Liver (tissue), 3 donors: ENCODE data around the gene AKAP13.

Experiments
- CTCF ChIP-seq: fragments of 150-350 bp; IDR thresholded peaks from 2 replicates; pipeline ENCODE4 v1.5.1; 2017; ENCODE audit warnings: improper control_type of control experiment, low read depth, low read length; ENCODE audit not compliant: missing input control
- EGR1 ChIP-seq, 2 donors: IDR thresholded peaks; 2 replicates each; pipeline ENCODE4 v1.6.1; 2016 to 2018; ENCODE audit warnings: antibody characterized with exemption in 2 of 2, low read depth in 2 of 2
- FOXA2 ChIP-seq: IDR thresholded peaks from 2 replicates; pipeline ENCODE4 v1.6.1; 2016; ENCODE audit warnings: antibody characterized with exemption
- GABPA ChIP-seq, 2 donors: IDR thresholded peaks in 1 of 2; conservative IDR thresholded peaks in 1 of 2; 2 replicates each; pipeline ENCODE4 v1.6.1; 2016; ENCODE audit warnings: antibody characterized with exemption in 2 of 2, mild to moderate bottlenecking in 1 of 2, moderate library complexity in 1 of 2
- HNF4A ChIP-seq, 2 donors: conservative IDR thresholded peaks; 2 replicates each; pipeline ENCODE4 v1.6.1; 2016; ENCODE audit warnings: antibody characterized with exemption in 2 of 2, mild to moderate bottlenecking in 2 of 2
- JUND ChIP-seq, 2 donors: IDR thresholded peaks; 2 replicates each; pipeline ENCODE4 v1.6.1; 2016; ENCODE audit warnings: antibody characterized with exemption in 2 of 2
- RAD21 ChIP-seq, 2 donors: IDR thresholded peaks; 2 replicates each; pipeline ENCODE4 v1.6.1; 2016; ENCODE audit warnings: antibody characterized with exemption in 2 of 2, mild to moderate bottlenecking in 2 of 2
- SP1 ChIP-seq: IDR thresholded peaks from 2 replicates; pipeline ENCODE4 v1.6.1; 2018; ENCODE audit warnings: antibody characterized with exemption, mild to moderate bottlenecking
- TAF1 ChIP-seq: conservative IDR thresholded peaks from 2 replicates; pipeline ENCODE4 v1.6.1; 2016; ENCODE audit warnings: antibody characterized with exemption, mild to moderate bottlenecking
- YY1 ChIP-seq: IDR thresholded peaks from 2 replicates; pipeline ENCODE4 v1.6.1; 2016; ENCODE audit warnings: antibody characterized with exemption, mild to moderate bottlenecking
- TF ChIP-seq, protein P1 (sequence below): IDR thresholded peaks from 2 replicates; pipeline ENCODE4 v1.6.1; 2016; ENCODE audit warnings: antibody characterized with exemption
- donor health status: healthy.
- donor health status: healthy.

- no peak for TF ChIP-seq GABPA (IDR thresholded peaks at IDR 0.05 in 1 of 2, conservative IDR thresholded peaks at IDR 0.05 in 1 of 2)
- no peak for TF ChIP-seq CTCF
- no peak for TF ChIP-seq YY1
- no peak for TF ChIP-seq EGR1 (IDR thresholded peaks at IDR 0.05; ENCODE audit: low read depth in 2 of 2)
- no peak for TF ChIP-seq JUND (IDR thresholded peaks at IDR 0.05)
- no peak for TF ChIP-seq SP1
- TF ChIP-seq TAF1: no peak
- no peak for TF ChIP-seq RAD21 (IDR thresholded peaks at IDR 0.05)
- no peak for TF ChIP-seq FOXA2
- TF ChIP-seq HNF4A (conservative IDR thresholded peaks at IDR 0.05): no peak
- TF ChIP-seq, protein P1, sequence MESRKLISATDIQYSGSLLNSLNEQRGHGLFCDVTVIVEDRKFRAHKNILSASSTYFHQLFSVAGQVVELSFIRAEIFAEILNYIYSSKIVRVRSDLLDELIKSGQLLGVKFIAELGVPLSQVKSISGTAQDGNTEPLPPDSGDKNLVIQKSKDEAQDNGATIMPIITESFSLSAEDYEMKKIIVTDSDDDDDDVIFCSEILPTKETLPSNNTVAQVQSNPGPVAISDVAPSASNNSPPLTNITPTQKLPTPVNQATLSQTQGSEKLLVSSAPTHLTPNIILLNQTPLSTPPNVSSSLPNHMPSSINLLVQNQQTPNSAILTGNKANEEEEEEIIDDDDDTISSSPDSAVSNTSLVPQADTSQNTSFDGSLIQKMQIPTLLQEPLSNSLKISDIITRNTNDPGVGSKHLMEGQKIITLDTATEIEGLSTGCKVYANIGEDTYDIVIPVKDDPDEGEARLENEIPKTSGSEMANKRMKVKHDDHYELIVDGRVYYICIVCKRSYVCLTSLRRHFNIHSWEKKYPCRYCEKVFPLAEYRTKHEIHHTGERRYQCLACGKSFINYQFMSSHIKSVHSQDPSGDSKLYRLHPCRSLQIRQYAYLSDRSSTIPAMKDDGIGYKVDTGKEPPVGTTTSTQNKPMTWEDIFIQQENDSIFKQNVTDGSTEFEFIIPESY: no peak
Observed at GRCh38 chr15:85742186-85742821, 361.9 kb downstream of the AKAP13 start.
